Activated CD8-positive, alpha-beta memory T cell treated with anti-CD3 and anti-CD28 coated beads, Interleukin-2, amount 50 U/mL, for 24 hours (primary cell): ENCODE measurements around the gene PLXNA3.
"Not testable (repeated sequence)": the region's sequence is repeated elsewhere in the genome, so short reads cannot be mapped to it uniquely, and the experiment has no call there.

Source experiments
- DNase-seq: peaks from one replicate; pipeline ENCODE4 v3.0.0-alpha.2; 2020; ENCODE audit errors: extremely low read depth

Gene PLXNA3

DNA sequence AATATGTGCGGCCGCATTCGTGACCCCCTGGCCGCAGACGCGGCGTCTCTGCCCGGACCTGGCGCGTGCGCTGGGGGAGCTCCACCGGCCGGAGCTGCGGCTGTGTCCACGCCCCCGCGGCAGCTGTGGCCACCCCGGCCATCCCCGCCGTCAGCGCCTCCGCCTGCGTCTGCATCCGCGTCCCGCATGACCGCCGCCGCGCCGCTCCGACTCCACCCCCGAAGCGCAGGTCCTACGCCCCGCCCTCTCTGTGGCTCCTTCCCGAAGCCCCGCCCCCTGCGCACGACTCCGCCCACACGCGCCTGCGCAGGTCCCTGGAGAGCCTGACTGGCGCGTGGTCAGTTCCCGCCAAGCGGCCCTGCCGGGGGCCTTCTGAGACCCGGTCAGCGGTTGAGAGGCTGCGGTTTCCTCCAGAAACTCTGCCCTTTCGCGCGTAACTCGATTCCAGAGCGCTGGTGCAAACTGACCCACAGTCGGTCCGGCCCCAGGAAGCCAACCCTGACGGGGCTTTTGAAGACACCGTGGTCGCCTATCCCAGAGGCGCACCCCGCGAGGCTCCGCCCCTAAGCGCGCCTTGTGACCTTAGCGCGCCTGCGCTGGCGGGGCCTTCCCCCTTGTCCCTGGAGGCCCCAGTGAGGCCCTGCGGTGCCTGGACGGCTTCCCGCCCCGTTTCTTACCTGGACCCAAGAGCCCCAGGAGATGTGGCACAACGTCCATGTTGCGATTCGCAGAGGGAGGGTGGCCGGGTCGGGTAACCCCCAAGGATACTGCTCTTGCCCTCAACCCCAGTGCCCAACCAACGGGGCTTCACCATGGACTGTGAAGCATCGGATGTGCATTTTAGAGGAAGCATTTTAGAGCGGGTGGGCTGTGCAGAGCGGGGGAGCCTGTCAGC lies 20.9 kb downstream of the PLXNA3 start, which contains the start of gene LAGE3:
Gene LAGE3 (minus strand): TSS at position 554 of the 895 bp plus-strand sequence. CDS start 366 bp downstream, at position 188.
- peak; percentile 76 for DNase-seq

DNA sequence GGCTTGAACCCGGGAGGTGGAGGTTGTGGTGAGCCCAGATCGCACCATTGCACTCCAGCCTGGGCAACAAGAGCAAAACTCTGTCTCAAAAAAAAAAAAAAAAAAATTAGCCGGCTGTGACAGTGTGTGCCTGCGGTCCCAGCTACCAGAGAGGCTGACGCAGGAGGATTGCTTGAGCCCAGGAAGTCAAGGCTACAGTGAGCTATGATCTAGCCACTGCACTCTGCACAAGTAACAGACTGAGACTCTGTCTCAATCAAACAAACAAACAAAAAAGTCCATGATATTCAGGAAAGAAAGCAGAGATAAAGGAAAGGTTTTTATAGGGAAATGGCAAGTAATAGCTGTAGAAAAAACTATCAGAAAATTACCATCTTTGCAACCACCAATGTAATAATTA lies 23.1 kb downstream of the PLXNA3 start:
- no peak for DNase-seq

DNA sequence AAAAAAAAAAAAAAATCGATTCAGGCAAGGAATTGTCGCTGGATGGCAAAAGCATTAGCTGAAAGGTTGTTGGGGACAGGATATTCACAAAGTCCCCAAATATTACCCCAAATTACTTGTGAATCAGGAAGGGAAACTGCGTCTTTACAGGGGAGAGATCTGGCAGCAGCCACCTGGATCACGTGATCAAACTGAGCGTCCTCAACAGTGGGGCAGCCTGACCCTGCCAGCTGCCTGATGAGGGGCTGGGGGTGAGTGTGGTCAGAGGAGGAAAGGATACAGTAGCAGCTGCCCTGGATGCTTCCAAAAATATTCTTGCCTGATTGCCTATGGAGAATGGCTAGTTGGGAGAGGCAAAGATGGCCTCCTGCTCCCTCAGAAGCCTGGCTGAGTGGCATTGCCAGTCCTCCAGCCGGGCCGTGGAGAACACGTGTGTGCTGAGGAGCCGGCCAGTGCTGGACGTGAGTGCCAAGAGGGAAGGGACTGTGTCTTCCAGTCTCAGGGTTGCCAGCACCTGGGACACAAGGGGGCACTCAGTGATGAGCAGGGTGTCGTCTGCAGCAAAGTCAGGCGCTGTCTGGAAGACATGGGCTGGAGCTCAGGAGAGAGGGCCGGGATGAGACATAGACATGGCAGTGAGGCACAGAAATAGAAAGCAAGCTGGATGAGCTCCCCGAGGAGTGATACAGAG lies 24.0 kb downstream of the PLXNA3 start:
- no peak for DNase-seq

DNA sequence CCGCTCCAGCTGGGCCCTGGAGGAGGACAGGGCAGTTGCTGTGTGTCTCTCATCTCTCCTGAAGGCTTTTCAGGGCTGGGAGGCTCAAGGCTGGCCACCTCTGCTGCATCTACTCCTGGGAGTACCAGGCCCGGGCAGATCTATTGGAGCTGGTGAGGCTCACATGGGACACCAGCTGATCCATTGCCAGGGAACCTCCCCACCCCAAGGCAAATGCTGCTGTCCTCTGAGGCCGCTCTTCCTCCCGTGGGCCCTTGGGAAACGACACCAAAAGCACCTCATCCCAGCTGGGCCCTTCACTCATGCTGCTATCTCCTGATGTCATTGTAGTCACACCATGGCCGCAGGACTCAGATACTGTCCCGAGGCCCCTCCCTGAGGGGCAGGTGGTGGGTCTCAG lies 24.7 kb downstream of the PLXNA3 start:
- no peak for DNase-seq

GRCh38 chrX:154483325-154483724 lies 25.2 kb downstream of the PLXNA3 start:
- DNase-seq, result no peak

DNA sequence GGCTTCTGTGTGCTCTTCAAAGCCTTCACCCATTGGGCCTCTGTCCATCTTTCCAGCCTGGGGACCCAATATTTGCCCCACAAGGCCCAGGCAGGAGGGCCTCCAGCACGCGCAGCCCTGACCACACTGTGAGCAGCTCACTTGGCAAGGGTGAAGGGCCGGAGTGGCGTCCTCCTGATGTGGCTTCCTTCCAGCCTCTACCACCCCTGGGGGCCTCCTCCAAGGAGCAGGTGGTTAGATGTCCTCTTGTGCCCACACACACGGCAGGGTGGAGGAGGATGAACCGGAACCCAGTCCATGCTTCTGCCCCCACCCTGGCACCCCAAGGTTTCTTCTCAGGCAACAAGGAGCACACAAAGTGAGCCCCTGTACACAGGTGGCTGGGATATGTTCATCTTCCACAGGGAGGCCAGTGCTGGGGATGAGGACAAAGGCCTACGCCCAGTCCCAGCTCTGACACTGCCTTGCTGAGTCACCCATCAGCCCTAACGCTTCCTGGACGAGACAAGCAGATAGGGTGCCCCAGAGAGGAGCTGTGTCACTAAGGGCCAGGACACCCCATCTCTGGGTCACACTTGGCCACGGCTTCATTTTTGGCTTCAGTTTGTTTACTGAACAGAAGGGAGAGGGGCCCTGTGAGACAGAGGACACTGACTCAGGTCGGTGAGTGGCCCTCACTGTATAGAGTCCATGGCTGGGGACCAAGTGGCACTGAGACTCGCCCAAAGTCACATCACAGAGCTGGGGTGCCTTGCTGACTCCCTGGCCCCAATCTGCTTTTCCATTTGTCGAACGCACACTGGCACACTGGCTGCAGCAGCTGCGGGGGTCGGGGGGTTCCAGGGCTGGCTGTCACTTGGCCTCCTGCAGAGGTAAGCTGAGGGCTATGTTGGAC lies 26.4 kb downstream of the PLXNA3 start:
- no peak for DNase-seq

GRCh38 chrX:154485150-154486051 lies 27.3 kb downstream of the PLXNA3 start:
- DNase-seq, result no peak

DNA sequence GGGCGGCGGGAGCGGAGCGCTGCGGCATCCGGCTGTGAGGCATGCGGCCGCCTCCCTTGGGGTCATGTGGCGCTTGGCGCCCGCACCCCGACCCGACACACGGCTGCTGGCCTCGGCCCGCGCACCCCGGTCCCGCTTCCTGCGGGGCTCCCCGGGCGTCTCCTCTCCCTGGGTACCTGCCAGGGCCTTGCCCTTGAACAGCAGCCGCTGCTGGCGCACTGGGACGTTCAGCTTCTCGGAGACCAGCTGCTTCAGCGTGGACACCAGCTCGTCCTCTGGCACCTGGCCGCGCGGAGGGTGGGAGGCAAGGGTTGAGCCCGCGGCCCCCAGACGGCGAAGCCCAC lies 27.9 kb downstream of the PLXNA3 start:
- DNase-seq, result no peak

DNA sequence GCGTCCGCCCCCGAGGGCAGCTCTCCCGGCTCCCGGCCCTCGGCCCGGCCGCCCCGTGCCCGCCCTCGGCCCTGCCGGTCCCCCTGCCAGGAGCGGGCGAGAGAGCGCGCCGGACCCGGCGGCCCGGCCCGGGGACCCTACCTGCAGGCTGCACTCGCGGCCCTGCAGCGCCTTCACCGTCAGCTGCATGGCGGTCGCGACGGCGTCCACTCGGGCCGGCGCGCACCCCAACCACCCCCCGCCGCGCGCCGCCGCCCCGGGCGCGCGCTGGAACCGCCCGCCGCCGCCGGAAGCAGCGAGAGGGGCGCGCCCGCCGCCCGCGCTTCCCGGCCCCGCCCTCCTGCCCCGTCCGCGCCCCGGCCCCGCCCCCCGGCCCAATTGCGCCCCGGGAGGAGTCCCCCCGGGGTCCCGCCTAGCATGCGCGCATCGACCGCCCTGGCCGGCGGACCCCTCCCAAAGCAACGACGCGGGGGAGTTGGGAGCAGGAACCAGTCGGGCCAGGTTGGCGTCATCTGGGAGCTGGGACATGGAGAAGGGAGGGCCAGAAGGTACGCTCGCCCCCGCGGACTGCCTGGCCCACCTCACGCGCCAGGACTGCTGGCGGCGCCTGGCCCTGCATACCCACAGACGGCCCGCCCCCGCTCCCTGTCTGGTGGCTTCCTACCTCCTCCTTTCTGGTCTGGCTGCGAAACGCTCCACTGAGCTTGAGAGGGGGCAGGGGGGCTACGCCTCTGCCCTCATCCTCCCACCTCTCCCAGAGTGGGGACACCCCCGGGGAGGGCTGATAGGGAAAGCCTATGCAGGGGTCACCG lies 28.5 kb downstream of the PLXNA3 start, which contains the start of gene UBL4A:
Gene UBL4A (minus strand): TSS at position 220 of the 812 bp plus-strand sequence. CDS start 31 bp downstream, at position 189.
- no peak for DNase-seq

DNA sequence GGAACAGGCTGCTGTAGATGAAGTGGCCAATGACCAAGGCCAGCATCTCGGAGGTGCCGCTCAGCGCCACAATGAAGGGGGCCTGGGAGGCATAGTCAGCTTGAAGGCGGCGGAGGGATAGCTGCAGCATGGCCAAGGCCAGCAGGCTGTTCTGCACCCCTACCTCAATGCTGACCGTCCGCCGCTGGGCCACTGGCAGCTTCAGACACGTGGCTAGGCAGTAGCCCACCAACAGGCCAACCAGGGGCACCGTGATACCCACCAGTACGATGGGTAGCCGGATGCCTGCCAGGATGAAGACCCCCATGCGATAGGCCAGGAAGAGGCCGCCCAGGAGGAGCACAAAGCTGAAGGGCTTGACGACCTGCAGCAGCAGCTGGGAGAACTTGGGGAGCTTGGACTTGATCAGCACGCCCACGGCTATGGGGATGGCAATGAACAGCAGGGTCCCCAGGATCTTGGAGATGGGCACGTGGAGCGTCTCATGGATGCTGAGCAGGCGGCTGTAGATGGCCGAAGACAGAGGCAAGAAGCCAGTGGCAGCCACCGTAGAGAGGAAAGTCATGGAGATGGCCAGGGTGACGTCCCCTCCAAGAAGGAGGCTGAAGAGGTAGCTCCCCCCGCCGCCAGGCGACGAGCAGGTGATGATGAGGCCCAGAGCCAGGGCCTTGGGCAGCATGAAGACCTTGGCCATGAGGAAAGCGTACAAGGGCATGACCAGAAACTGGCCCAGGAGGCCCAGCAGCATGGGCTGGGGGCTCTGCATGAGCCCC lies 29.6 kb downstream of the PLXNA3 start:
- DNase-seq, result no peak

DNA sequence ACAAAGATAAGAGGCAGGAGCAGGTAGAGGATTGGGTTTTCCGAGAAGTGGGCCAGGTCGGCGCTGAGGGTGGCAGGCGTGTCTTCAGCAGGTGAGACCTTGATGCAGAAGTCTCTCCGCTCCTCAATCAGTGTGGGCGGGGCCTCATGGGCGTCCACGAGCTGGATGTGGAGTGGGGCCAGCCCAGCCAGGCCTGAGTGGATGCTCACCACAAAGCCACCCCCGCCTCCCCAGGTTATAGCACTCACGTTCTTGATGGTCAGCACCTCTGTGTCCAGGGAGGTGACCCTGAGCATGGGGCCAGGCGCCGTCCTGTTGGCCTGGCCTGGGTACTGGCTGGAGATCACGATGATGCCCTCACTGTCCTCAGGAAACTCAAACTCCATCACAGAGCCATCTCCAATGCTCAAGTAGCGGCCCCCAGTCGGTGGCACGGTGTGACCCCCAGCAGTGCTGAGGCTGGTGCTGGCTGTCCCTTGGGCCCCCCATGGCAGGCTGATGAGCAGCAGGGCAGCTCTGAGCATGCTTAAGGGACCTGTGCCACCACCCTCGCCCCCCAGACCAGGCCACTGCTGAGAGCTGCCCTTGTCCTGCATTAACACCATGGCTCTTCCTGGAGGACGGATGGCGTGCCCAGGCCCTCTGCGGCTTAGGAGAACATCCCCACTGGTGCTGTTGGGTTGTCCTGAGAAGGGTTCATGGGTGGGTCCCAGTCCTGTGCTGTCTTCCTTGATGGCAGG lies 30.4 kb downstream of the PLXNA3 start:
- no peak for DNase-seq

GRCh38 chrX:154489182-154489581 lies 31.1 kb downstream of the PLXNA3 start:
- DNase-seq, result no peak

DNA sequence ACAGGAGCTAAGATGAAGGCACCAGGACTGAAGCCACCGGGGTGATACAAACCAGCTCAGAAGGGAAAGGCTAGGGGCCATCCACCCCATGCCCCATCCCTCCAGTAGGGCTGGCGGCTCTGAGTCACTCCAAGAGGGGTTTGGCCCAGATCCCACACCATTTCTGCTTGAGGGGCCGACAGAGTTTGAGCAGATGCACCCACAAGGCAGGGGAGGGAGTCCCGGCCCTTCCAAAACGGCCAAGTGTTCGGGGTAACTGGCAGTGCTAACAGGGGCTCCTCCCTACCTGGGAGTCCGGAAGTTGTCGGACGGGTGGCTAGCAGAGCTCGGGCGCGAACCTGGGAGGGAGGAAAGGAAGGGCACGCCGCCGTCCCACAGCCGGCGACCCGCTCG lies 31.9 kb downstream of the PLXNA3 start:
- DNase-seq, result no peak

DNA sequence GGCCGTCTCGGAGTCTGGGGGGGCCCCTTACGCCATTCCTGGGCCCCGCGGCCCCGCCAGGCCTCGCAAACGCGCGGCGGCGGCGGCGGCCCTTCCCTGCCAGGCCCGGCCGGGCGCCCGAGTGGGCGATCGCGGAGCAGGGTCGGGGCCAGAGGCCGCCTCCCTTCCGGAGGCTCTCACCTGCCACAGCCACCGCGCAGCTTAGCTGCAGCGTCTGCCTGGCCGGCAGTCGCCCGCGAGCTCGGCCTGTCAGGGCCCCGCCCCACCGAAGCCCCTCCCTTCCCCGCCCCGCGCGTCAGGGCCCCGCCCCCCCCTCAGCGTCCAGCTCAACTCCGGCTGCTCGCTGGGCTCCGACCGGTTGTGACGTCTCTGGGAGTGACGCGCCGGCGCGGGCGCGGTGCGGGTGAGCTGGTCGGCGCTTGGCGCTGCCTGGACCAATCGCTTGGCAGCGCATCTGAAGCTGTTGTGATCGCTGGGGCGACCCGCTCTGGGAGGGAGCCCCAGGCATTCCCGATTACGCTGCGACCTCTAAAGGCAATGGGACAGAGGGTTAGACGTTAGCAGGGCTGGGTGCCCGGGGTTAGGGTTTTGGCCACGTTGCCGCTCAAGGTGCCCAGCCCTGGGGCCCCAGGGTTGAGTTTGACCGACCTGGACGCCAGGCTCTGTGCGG lies 32.5 kb downstream of the PLXNA3 start, which contains the start of gene SLC10A3:
Gene SLC10A3 (minus strand): TSS at position 216 of the 670 bp plus-strand sequence. CDS start 1,689 bp downstream, outside the sequence.
- peak; percentile 69 for DNase-seq

DNA sequence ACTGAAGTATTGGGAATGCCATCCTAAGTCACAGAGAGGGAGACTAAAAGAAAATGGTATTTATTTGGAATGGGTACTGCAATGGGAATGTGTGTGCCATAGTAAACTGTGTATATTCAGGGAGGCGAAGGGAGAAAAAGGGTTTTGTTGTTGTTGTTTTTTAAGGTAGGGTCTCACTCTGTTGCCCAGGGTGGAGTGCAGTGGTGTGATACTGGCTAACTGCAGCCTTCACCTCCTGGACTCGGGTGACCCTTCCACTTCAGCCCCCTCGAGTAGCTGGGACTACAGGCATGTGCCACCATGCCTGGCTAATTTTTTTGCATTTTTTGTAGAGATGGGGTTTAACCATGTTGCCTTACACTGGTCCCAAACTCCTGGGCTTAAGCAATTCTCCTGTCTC lies 36.6 kb downstream of the PLXNA3 start:
- no peak for DNase-seq

DNA sequence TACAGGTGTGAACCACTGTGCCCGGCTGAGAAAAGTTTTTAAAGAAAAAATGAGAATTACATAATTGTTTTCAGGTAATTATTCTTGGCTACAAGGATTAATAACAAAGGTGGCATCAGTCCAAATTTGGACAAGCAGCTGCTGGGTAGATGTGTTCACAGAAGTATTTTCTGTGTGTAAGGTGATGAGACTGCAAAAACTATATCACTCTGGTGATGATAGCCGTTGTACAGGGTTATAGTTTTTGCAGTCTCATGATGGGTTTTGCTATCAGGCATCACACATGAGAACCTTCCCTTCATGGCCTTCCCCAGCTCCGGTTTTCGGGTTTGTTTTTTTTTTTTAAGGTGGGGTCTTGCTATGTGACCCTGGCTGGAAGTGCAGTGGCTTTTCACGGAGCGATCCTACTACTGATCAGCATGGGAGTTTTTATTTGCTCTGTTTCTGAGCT lies 37.4 kb downstream of the PLXNA3 start:
- DNase-seq, result no peak

- DNase-seq, result not testable (repeated sequence)
Measured at GRCh38 chrX:154496591-154497137, 38.6 kb downstream of the PLXNA3 start.
